ENCODE measurements around the gene RARRES1. TPM values are rescaled to one million over a fixed set of nuclear protein-coding genes. Genes with fewer than 3 reads are reported as not detected.

Gene RARRES1
- total and polyA plus RNA-seq, 2 experiments from 2014 or later = 0.10 to 0.82 TPM

- Histone ChIP-seq H3K4me3 (no peak overlapping the region), H3K36me3 (ENCODE audit: insufficient read depth) (no peaks in the 10 kb centered on the region), H4K20me1 (replicated peaks; ENCODE audit: insufficient read depth) (no peaks in the 10 kb centered on the region), H3K27me3 (ENCODE audit: insufficient read depth) (peaks cover 13% of the 10 kb centered on the region; the same call in 1 of the 2 replicates), H2AFZ (no peak overlapping the region), H3F3A (replicated peaks; ENCODE audit: low read depth) (no peaks in the 10 kb centered on the region), H3K4me2 (no peak overlapping the region), H3K79me2 (replicated peaks; ENCODE audit: insufficient read depth) (no peaks in the 10 kb centered on the region), H3K27ac (ENCODE audit: low read depth) (no peak overlapping the region), H3K4me1 (ENCODE audit: insufficient read depth) (no peaks in the 10 kb centered on the region), H3K9me2 (ENCODE audit: insufficient read depth) (no peaks in the 10 kb centered on the region)
- Mint-ChIP-seq H3K36me3 (ENCODE audit: low read depth) (peaks cover 5% of the 10 kb centered on the region; the same call in 1 of the 3 replicates), H3K9me3 (peaks cover 4% of the 10 kb centered on the region; the same call in 2 of the 3 replicates), H3K27me3 (ENCODE audit: insufficient read depth, low read depth, poor library complexity) (peaks cover 10% of the 10 kb centered on the region), H3K4me3 (no peak overlapping the region), H3K27ac (no peak overlapping the region), H3K4me1 (no peaks in the 10 kb centered on the region)
- DNase-seq (ENCODE audit: low spot score) = no peak
- TF ChIP-seq CREB1 (CRISPR knock-in tag; IDR thresholded peaks at IDR 0.05; ENCODE audit: low read depth) (no peak), CTCF (conservative IDR thresholded peaks at IDR 0.05; ENCODE audit: low read depth in 2 of 2) (no peak), ZNF114 (CRISPR knock-in tag; IDR thresholded peaks at IDR 0.05) (no peak), ZNF331 (CRISPR knock-in tag; IDR thresholded peaks at IDR 0.05; ENCODE audit: low read depth) (no peak), JUNB (IDR thresholded peaks at IDR 0.05; ENCODE audit: unreplicated experiment) (no peak), ETS1 (IDR thresholded peaks at IDR 0.05) (no peak), NANOG (IDR thresholded peaks at IDR 0.05; ENCODE audit: borderline replicate concordance) (no peak), POLR2AphosphoS5 (IDR thresholded peaks at IDR 0.05; ENCODE audit: low read depth) (no peak), EZH2phosphoT487 (IDR thresholded peaks at IDR 0.05; ENCODE audit: unreplicated experiment) (no peak), REST (IDR thresholded peaks at IDR 0.05; ENCODE audit: unreplicated experiment) (no peak), EZH2 (IDR thresholded peaks at IDR 0.05; ENCODE audit: low read depth, unreplicated experiment) (no peak), ZNF462 (CRISPR knock-in tag; IDR thresholded peaks at IDR 0.05) (no peak), STAT1 (IDR thresholded peaks at IDR 0.05; ENCODE audit: unreplicated experiment) (no peak)
- no peak for ATAC-seq
Measured at GRCh38 chr3:158737410-158737809, 5.2 kb upstream of the RARRES1 start.

Data from GM23338 (cell line).